HL-60 (cell line): ENCODE data around the gene CAV2.

Experiments
- DNase-seq, 2 experiments: peaks; one replicate each; pipeline ENCODE4 v3.0.0-alpha.2; 2010 to 2020; ENCODE audit warnings: low read depth in 1 of 2, low spot score in 1 of 2
- H3K27ac ChIP-seq: fragments of 250-450 bp; sonication (Bioruptor Pico); replicated peaks from 2 replicates; pipeline ENCODE4 v1.5.1; 2020; ENCODE audit warnings: mild to moderate bottlenecking, moderate library complexity
- H3K27me3 ChIP-seq: fragments of 250-450 bp; sonication (Bioruptor Pico); 2 replicates; pipeline ENCODE4 v1.5.1; 2021; ENCODE audit warnings: mild to moderate bottlenecking, moderate library complexity; ENCODE audit not compliant: insufficient read depth, poor library complexity, severe bottlenecking
- H3K4me3 ChIP-seq: replicated peaks from 2 replicates; pipeline ENCODE4 v1.5.1; 2011; ENCODE audit warnings: mild to moderate bottlenecking, control low read depth, low read length; ENCODE audit not compliant: insufficient read depth
- GABPA ChIP-seq: IDR thresholded peaks from 2 replicates; pipeline ENCODE4 v1.6.1; 2012; ENCODE audit warnings: low read depth
- POLR2AphosphoS5 ChIP-seq: IDR thresholded peaks from 2 replicates; pipeline ENCODE4 v1.6.1; 2012; ENCODE audit warnings: low read depth
- SPI1 ChIP-seq: IDR thresholded peaks from 2 replicates; pipeline ENCODE4 v1.6.1; 2012; ENCODE audit warnings: low read depth, mild to moderate bottlenecking, borderline replicate concordance
- TF ChIP-seq, protein P1 (sequence below): IDR thresholded peaks from 2 replicates; pipeline ENCODE4 v1.6.1; 2012; ENCODE audit warnings: low read depth; ENCODE audit not compliant: insufficient replicate concordance
- TF ChIP-seq, protein P2 (sequence below): IDR thresholded peaks from one replicate; pipeline ENCODE4 v1.5.1; 2011; ENCODE audit warnings: low read length, control low read depth, inconsistent platforms; ENCODE audit not compliant: insufficient read depth

Gene CAV2

DNA sequence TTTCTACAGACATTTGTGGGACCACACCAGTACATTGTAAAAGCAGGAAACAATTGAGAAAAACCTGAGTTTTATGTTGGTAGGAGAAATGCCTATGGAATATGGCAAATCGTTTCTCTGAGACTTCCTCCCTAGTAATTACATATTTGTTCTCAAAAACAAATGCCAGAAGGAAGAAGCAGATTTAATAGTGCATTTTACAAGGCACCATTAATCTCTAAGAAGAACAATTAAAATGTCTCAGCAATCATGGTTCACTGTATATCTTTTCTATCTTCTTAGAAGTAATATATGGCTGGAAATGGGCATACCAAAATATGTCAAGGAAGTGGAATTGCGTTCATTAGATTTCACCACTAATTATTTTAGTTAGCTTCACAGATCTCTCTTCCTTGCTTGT is 38.6 kb downstream of the CAV2 start:
- no peak for DNase-seq
- no peak for TF ChIP-seq SPI1
- TF ChIP-seq, protein P1, sequence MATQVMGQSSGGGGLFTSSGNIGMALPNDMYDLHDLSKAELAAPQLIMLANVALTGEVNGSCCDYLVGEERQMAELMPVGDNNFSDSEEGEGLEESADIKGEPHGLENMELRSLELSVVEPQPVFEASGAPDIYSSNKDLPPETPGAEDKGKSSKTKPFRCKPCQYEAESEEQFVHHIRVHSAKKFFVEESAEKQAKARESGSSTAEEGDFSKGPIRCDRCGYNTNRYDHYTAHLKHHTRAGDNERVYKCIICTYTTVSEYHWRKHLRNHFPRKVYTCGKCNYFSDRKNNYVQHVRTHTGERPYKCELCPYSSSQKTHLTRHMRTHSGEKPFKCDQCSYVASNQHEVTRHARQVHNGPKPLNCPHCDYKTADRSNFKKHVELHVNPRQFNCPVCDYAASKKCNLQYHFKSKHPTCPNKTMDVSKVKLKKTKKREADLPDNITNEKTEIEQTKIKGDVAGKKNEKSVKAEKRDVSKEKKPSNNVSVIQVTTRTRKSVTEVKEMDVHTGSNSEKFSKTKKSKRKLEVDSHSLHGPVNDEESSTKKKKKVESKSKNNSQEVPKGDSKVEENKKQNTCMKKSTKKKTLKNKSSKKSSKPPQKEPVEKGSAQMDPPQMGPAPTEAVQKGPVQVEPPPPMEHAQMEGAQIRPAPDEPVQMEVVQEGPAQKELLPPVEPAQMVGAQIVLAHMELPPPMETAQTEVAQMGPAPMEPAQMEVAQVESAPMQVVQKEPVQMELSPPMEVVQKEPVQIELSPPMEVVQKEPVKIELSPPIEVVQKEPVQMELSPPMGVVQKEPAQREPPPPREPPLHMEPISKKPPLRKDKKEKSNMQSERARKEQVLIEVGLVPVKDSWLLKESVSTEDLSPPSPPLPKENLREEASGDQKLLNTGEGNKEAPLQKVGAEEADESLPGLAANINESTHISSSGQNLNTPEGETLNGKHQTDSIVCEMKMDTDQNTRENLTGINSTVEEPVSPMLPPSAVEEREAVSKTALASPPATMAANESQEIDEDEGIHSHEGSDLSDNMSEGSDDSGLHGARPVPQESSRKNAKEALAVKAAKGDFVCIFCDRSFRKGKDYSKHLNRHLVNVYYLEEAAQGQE: no peak
- TF ChIP-seq, protein P2, sequence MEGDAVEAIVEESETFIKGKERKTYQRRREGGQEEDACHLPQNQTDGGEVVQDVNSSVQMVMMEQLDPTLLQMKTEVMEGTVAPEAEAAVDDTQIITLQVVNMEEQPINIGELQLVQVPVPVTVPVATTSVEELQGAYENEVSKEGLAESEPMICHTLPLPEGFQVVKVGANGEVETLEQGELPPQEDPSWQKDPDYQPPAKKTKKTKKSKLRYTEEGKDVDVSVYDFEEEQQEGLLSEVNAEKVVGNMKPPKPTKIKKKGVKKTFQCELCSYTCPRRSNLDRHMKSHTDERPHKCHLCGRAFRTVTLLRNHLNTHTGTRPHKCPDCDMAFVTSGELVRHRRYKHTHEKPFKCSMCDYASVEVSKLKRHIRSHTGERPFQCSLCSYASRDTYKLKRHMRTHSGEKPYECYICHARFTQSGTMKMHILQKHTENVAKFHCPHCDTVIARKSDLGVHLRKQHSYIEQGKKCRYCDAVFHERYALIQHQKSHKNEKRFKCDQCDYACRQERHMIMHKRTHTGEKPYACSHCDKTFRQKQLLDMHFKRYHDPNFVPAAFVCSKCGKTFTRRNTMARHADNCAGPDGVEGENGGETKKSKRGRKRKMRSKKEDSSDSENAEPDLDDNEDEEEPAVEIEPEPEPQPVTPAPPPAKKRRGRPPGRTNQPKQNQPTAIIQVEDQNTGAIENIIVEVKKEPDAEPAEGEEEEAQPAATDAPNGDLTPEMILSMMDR: no peak
- TF ChIP-seq GABPA: no peak
- no peak for TF ChIP-seq POLR2AphosphoS5
- no peaks in the 10 kb centered on the region for H3K27me3 ChIP-seq
- no peak overlapping the region for H3K4me3 ChIP-seq
- H3K27ac ChIP-seq: no peak overlapping the region

DNA sequence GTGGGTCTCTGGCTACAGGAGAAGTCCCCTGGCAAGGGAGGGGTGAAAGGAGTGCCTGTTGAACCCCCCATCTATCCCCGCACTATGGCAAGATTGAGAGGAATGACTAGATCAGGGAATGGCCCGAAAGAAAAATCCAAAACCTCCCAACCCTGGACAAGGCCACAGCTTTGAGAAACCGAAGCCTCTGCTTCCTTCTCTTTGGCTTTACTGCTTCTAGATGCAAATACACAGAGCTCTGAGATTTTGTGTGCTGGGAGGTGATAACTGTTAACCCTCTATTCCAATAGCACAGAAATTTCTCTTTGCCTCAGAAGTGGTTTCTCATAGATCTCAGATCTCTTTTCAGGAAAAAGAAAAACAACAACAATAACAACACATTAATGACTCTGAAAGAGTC is 40.3 kb downstream of the CAV2 start:
- TF ChIP-seq SPI1: no peak
- TF ChIP-seq GABPA: no peak
- TF ChIP-seq, protein P1: no peak
- TF ChIP-seq, protein P2: no peak
- TF ChIP-seq POLR2AphosphoS5: no peak
- Histone ChIP-seq H3K4me3 (no peak overlapping the region), H3K27ac (no peak overlapping the region), H3K27me3 (no peaks in the 10 kb centered on the region)
- no peak for DNase-seq

DNA sequence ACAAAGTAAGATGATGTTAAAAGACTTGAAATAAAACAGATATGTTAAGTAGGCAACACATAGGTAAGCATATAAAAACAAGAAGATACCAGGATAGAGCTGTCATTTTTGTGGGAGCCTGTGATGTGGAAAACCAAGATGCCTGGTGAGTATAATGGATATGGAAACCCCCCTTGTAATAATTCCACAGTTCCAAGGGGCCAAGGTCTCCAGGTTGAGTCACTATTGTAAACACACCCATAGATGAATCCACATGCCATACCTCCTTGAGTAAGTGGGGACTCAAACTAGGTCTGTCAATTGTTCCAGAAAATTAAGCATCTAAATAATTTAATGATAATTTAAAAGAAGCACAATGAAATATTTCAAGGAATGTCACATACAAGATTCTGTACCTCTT is 41.2 kb downstream of the CAV2 start:
- Histone ChIP-seq H3K4me3 (no peak overlapping the region), H3K27ac (no peak overlapping the region), H3K27me3 (no peaks in the 10 kb centered on the region)
- TF ChIP-seq POLR2AphosphoS5: no peak
- TF ChIP-seq SPI1: no peak
- no peak for TF ChIP-seq GABPA
- TF ChIP-seq, protein P2: no peak
- TF ChIP-seq, protein P1: no peak
- no peak for DNase-seq
